WERI-Rb-1 (cell line): Measurements from ENCODE around the gene TSR1.
"Not testable (repeated sequence)": the region's sequence is repeated elsewhere in the genome, so short reads cannot be mapped to it uniquely, and the experiment has no call there.

Source experiments
- DNase-seq: peaks from one replicate; pipeline ENCODE4 v3.0.0-alpha.2; 2020
- H3K27ac ChIP-seq: fragments of 250-450 bp; sonication (Bioruptor Pico); 2 replicates; pipeline ENCODE4 v1.5.1; 2020; ENCODE audit warnings: mild to moderate bottlenecking, moderate library complexity
- H3K27me3 ChIP-seq: fragments of 250-450 bp; sonication (Bioruptor Pico); 2 replicates; pipeline ENCODE4 v1.5.1; 2021; ENCODE audit warnings: mild to moderate bottlenecking, low read depth, moderate library complexity; ENCODE audit not compliant: insufficient read depth, severe bottlenecking
- H3K36me3 ChIP-seq: fragments of 250-450 bp; sonication (Bioruptor Pico); 2 replicates; pipeline ENCODE4 v1.5.1; 2020; ENCODE audit warnings: mild to moderate bottlenecking, moderate library complexity
- H3K4me3 ChIP-seq: 2 replicates; pipeline ENCODE4 v1.5.1; 2011; ENCODE audit warnings: low read depth, mild to moderate bottlenecking, control low read depth, low read length
- H3K9me3 ChIP-seq: fragments of 250-450 bp; sonication (Bioruptor Pico); 2 replicates; pipeline ENCODE4 v1.5.1; 2021; ENCODE audit warnings: mild to moderate bottlenecking, moderate library complexity; ENCODE audit not compliant: severe bottlenecking
- TF ChIP-seq, protein P1 (sequence below): IDR thresholded peaks from 2 replicates; pipeline ENCODE4 v1.5.1; 2011; ENCODE audit warnings: low read depth, mild to moderate bottlenecking, control low read depth, inconsistent platforms, low read length

TSR1 gene

DNA sequence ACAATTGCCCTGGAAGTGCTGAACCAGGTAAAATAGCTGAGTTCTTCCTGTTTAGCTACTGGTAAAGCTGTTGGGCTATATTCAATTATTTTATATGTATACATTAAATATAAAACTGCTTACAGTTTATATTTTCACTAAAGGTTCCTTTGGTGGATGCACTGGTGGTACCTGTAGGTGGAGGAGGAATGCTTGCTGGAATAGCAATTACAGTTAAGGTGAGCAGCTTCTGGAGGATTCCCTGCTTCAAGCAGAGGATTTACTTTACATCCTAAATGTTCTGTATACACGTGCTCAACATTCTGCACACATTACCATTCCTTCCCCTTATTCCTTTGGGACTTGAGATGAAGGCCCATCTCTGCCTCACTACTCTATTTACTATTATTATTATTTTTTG lies 14.9 kb downstream of the TSR1 start:
- TF ChIP-seq, protein P1, sequence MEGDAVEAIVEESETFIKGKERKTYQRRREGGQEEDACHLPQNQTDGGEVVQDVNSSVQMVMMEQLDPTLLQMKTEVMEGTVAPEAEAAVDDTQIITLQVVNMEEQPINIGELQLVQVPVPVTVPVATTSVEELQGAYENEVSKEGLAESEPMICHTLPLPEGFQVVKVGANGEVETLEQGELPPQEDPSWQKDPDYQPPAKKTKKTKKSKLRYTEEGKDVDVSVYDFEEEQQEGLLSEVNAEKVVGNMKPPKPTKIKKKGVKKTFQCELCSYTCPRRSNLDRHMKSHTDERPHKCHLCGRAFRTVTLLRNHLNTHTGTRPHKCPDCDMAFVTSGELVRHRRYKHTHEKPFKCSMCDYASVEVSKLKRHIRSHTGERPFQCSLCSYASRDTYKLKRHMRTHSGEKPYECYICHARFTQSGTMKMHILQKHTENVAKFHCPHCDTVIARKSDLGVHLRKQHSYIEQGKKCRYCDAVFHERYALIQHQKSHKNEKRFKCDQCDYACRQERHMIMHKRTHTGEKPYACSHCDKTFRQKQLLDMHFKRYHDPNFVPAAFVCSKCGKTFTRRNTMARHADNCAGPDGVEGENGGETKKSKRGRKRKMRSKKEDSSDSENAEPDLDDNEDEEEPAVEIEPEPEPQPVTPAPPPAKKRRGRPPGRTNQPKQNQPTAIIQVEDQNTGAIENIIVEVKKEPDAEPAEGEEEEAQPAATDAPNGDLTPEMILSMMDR: no peak
- Histone ChIP-seq H3K27ac (no peak overlapping the region), H3K36me3 (peaks cover 41% of the 10 kb centered on the region)

GRCh38 chr17:2319051-2319450 lies 17.2 kb downstream of the TSR1 start:
- Histone ChIP-seq H3K9me3 (no peaks in the 10 kb centered on the region), H3K4me3 (no peak overlapping the region), H3K27me3 (no peaks in the 10 kb centered on the region), H3K36me3 (peaks cover 19% of the 10 kb centered on the region), H3K27ac (no peak overlapping the region)
- DNase-seq: no peak
- TF ChIP-seq, protein P1: no peak

More for the DNA sequence above, 14.9 kb downstream of the TSR1 start:
- no peak overlapping the region for H3K4me3 ChIP-seq
- no peaks in the 10 kb centered on the region for H3K9me3 ChIP-seq
- DNase-seq: no peak
- no peaks in the 10 kb centered on the region for H3K27me3 ChIP-seq

GRCh38 chr17:2317796-2318195 lies 18.5 kb downstream of the TSR1 start:
- TF ChIP-seq, protein P1: no peak
- H3K27ac ChIP-seq: no peak overlapping the region
- no peaks in the 10 kb centered on the region for H3K9me3 ChIP-seq
- no peak for DNase-seq
- peaks cover 7% of the 10 kb centered on the region for H3K36me3 ChIP-seq
- no peak overlapping the region for H3K4me3 ChIP-seq
- H3K27me3 ChIP-seq: no peaks in the 10 kb centered on the region

DNA sequence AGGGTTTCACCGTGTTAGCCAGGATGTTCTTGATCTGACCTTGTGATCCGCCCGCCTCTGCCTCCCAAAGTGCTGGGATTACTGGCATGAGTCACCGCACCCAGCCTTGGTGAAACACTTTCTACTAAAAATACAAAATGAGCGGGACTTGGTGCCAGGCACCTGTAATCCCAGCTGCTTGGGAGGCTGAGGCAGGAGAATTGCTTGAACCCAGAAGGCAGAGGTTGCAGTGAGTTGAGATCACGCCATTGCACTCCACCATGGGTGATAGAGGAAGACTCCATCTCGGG lies 19.4 kb downstream of the TSR1 start:
- not testable (repeated sequence) for H3K4me3 ChIP-seq, H3K27me3 ChIP-seq, H3K36me3 ChIP-seq, H3K27ac ChIP-seq, DNase-seq, H3K9me3 ChIP-seq

DNA sequence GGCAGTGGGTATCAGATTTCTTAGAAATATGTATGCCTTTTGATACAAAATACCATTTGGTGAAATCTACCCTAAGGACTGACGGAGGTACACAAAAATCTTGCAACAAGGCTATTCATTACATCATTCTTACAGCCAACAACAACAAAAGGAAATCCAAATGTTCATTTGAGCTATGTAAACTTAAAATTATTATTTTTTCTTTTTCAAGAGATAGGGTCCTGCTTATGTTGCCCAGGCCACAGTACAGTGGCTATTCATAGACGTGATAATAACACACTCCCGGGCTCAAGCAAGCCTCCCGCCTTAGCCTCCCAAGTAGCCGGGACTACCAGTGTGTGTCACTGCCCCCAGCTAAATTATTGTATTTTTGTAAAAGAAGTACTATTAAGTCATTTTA lies 23.5 kb downstream of the TSR1 start:
- no peak for DNase-seq
- H3K27me3 ChIP-seq: no peaks in the 10 kb centered on the region
- TF ChIP-seq, protein P1: no peak
- H3K9me3 ChIP-seq: no peaks in the 10 kb centered on the region
- no peaks in the 10 kb centered on the region for H3K36me3 ChIP-seq
- no peak overlapping the region for H3K4me3 ChIP-seq
- H3K27ac ChIP-seq: no peak overlapping the region

GRCh38 chr17:2309338-2310154 lies 26.7 kb downstream of the TSR1 start:
- H3K36me3 ChIP-seq: no peaks in the 10 kb centered on the region; the same call in 1 of the 2 replicates
- no peak overlapping the region for H3K27ac ChIP-seq
- H3K9me3 ChIP-seq: no peaks in the 10 kb centered on the region
- no peaks in the 10 kb centered on the region for H3K27me3 ChIP-seq
- DNase-seq: no peak
- H3K4me3 ChIP-seq: no peak overlapping the region
- TF ChIP-seq, protein P1: no peak
